Measurements from ENCODE around the gene TMC4. TPM values are rescaled to one million over a fixed set of nuclear protein-coding genes. Genes with fewer than 3 reads are reported as not detected.

The TMC4 gene, protein sequence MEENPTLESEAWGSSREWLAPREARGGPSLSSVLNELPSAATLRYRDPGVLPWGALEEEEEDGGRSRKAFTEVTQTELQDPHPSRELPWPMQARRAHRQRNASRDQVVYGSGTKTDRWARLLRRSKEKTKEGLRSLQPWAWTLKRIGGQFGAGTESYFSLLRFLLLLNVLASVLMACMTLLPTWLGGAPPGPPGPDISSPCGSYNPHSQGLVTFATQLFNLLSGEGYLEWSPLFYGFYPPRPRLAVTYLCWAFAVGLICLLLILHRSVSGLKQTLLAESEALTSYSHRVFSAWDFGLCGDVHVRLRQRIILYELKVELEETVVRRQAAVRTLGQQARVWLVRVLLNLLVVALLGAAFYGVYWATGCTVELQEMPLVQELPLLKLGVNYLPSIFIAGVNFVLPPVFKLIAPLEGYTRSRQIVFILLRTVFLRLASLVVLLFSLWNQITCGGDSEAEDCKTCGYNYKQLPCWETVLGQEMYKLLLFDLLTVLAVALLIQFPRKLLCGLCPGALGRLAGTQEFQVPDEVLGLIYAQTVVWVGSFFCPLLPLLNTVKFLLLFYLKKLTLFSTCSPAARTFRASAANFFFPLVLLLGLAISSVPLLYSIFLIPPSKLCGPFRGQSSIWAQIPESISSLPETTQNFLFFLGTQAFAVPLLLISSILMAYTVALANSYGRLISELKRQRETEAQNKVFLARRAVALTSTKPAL
- 0.52 to 1.0 TPM (median 0.94 TPM) in 5 replicates for total RNA-seq (2022; extraction: Qiagen RNA extraction)

DNA sequence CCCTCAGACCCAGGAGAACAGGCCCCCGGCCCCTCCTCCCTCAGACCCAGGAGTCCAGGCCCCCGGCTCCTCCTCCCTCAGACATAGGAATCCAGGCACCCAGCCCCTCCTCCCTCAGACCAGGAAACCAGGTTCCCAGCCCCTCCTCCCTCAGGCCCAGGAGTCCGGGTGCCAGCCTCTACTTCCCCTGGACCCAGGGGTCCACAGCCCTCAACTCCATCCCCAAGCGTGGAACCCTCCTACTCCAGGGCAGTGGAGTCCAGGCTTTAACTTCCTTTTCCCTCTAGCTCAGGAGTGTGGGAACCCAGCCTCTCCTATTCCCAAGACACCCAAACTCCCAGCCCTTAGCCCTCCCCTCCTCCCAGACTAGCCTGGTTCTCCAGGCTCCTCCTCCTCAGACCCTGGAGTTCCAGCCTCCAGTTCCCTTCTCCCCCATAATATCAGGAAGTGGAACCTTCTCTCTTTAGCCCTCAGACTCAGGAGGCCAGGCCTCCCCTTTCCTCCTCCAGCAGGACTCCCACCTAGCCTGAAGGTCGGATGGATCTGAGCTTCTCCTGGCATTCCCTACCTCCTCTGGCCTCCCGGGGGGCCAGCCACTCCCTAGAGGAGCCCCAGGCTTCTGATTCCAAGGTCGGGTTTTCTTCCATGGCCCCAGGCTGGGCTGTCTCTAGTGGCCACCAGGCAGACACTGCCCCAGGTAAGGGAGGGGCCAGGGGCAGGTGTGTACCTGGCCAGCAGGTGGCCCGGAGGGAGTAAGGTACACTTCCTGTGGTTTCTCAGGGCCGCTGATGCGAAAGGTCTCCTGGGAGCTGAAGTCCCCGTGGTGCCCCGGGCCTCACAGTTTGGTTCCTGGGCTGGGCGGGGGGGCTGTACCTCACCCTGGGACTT, at the start of gene TMC4:
Gene TMC4 (minus strand): TSS at position 690 of the 888 bp plus-strand sequence. CDS start 43 bp downstream, at position 647.

DNA sequence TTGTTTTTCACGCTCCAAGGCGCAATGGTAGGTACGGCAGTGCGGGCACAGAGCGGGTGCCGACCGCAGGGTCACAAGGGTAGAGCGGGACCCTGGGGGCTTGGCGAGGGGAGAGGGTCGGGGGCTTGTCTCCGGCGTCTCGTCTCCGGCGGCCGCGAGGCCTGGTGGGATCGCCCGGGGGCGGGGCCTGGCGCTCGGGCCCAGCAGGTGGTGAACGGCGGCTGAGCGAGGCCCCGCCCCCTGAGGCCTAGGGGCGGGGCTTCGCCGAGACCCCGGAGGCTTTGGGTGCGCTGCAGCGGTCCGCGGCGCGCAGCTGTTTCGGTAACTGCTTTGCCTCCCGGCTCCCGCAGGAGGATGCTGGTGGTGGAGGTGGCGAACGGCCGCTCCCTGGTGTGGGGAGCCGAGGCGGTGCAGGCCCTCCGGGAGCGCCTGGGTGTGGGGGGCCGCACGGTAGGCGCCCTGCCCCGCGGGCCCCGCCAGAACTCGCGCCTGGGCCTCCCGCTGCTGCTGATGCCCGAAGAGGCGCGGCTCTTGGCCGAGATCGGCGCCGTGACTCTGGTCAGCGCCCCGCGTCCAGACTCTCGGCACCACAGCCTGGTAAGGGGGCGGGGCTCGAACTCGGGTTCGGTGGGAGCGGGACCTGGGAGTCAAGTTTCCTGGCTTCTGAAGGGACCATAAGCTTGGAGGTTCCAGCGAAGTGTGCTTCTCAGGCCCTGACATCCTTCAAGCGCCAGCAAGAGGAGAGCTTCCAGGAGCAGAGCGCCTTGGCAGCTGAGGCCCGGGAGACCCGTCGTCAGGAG, 18.3 kb upstream of the TMC4 start, which contains the start of gene TSEN34:
Gene TSEN34 (plus strand): TSS at position 298 of the 800 bp plus-strand sequence. CDS start 57 bp downstream, at position 355.

DNA sequence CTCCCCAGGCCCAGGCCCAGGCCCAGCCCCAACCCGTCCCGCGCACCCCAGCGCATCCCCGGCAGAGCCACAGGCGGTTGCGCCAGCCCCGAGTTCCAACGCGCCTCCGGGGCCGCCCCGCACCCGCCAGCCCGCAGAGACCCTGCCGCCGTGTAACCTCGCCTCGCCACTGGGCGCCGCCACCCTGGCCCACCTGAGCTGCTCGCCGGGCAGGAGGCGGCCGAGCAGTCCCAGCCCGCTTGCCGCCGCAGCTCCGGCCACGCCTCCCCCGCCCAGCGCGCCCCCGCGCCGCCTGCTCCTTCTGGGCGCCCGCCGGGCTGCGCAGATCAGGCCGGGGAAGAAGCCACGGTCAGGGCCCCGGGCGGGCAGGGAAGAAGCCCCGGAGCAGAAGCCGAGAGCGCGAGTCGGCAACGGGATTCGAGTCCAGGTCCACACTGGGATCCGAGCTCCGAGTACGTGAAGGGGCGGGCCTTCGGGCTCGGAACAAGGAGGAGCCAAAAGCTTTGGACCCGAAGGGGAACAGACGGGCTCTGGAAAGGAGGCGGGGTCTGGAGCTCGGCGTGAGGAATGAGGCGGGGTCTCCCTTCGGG, 16.3 kb upstream of the TMC4 start, which contains the start of gene MBOAT7:
Gene MBOAT7 (minus strand): TSS at position 436 of the 590 bp plus-strand sequence. CDS start 1,072 bp downstream, outside the sequence.

GRCh38 chr19:54159352-54160181, 13.4 kb downstream of the TMC4 start, which contains the start of gene LENG1:
Gene LENG1 (minus strand): TSS chr19:54159721. CDS start chr19:54159695, 26 bp downstream.

DNA sequence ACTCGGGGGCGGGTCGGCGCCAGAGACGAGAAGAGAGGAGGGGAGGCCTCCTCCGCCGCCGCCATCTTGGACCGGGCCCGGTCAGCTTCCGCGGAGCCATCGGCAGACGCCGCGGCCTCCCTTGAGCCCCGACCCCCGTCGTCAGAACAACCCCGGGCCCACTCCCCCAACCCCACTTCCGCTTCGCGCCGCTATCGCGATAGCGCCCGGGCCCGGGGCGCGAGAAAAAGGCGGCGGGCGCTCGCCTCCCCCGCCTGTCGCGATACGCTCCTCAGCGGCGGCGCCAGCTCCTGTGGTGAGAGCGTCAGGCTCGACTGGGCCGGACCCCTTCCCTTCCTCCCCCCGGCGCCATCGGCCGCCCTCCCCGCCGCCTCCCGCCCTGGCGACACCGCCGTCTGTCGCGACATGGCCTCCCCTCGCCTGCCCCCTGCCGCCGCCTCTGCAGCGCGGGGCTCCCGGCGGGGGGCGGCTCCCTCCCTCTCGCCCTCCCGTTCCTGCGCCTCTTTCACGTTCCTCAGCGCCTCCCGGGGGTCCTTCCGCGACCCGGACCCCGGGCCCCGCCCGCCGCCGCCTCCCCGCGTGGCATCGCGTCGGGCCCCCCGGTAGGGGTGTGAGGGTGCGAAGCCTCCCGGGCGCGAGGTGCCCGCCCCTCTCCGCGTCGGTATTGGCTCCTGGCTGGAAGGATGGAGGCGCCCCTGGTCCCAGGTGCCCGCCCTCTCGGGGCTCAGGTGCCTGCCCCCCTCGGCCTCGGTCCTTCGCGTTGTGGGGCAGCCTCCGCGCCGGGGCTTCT, 35.1 kb downstream of the TMC4 start, which contains the start of gene CNOT3:
Gene CNOT3 (plus strand): TSS at position 64 of the 790 bp plus-strand sequence. CDS start 5,217 bp downstream, outside the sequence.

GRCh38 chr19:54115109-54116063, 57.6 kb downstream of the TMC4 start, which contains the start of the genes PRPF31 and TFPT:
Gene PRPF31 (plus strand): TSS chr19:54115754. CDS start chr19:54118279, 2,525 bp downstream.
Gene TFPT (minus strand): TSS chr19:54115657. CDS start chr19:54115269, 388 bp downstream.

Other genes starting within 250 kb of the TMC4 start
- gene CACNG8, start 210.2 kb downstream of the TMC4 start, total RNA-seq (2022; extraction: Qiagen RNA extraction), result 0.61 to 1.2 TPM (median 0.79 TPM) in 5 replicates
- 7.8 to 12.8 TPM (median 11.2 TPM) in 5 replicates for gene CACNG6, start 181.5 kb downstream of the TMC4 start, total RNA-seq (2022; extraction: Qiagen RNA extraction)
- 0.23 to 0.79 TPM (median 0.54 TPM) in 5 replicates for gene VSTM1, start 109.3 kb downstream of the TMC4 start, total RNA-seq (2022; extraction: Qiagen RNA extraction)
- not detected in 5 replicates for gene TARM1, start 91.8 kb downstream of the TMC4 start, total RNA-seq (2022; extraction: Qiagen RNA extraction)
- 0.15 to 0.33 TPM (median 0.27 TPM) in 5 replicates for gene OSCAR, start 72.4 kb downstream of the TMC4 start, total RNA-seq (2022; extraction: Qiagen RNA extraction)
- 219 to 268 TPM (median 245 TPM) in 5 replicates for gene NDUFA3, start 70.3 kb downstream of the TMC4 start, total RNA-seq (2022; extraction: Qiagen RNA extraction)
- 20.8 to 24.6 TPM (median 21.4 TPM) in 5 replicates for gene TFPT, start 57.5 kb downstream of the TMC4 start, total RNA-seq (2022; extraction: Qiagen RNA extraction)
- gene PRPF31, start 57.4 kb downstream of the TMC4 start, total RNA-seq (2022; extraction: Qiagen RNA extraction), result 108 to 130 TPM (median 123 TPM) in 5 replicates
- gene CNOT3, start 35.4 kb downstream of the TMC4 start, total RNA-seq (2022; extraction: Qiagen RNA extraction), result 44.6 to 68.1 TPM (median 61.7 TPM) in 5 replicates
- 7.5 to 8.8 TPM (median 7.8 TPM) in 5 replicates for gene LENG1, start 13.4 kb downstream of the TMC4 start, total RNA-seq (2022; extraction: Qiagen RNA extraction)
- gene MBOAT7, start 16.4 kb upstream of the TMC4 start, total RNA-seq (2022; extraction: Qiagen RNA extraction), result 97.0 to 169 TPM (median 161 TPM) in 5 replicates
- gene TSEN34, start 18.1 kb upstream of the TMC4 start, total RNA-seq (2022; extraction: Qiagen RNA extraction), result 77.5 to 116 TPM (median 107 TPM) in 5 replicates
- gene RPS9, start 27.7 kb upstream of the TMC4 start, total RNA-seq (2022; extraction: Qiagen RNA extraction), result 1,857 to 2,770 TPM (median 1,973 TPM) in 5 replicates
- gene LILRB3, start 49.8 kb upstream of the TMC4 start, total RNA-seq (2022; extraction: Qiagen RNA extraction), result 0.07 to 0.39 TPM (median 0.30 TPM) in 5 replicates
- 0.06 to 0.08 TPM in 2 of 5 replicates, not detected in the others for gene LILRA6, start 69.6 kb upstream of the TMC4 start, total RNA-seq (2022; extraction: Qiagen RNA extraction)
- 0.02 to 0.08 TPM (median 0.04 TPM) in 4 of 5 replicates, not detected in the other for gene LILRB5, start 84.1 kb upstream of the TMC4 start, total RNA-seq (2022; extraction: Qiagen RNA extraction)
- gene LILRB2, start 108.0 kb upstream of the TMC4 start, total RNA-seq (2022; extraction: Qiagen RNA extraction), result 0.06 to 0.15 TPM (median 0.08 TPM) in 5 replicates
- 0.13 TPM in 1 of 5 replicates, not detected in the others for gene LILRA5, start 140.0 kb upstream of the TMC4 start, total RNA-seq (2022; extraction: Qiagen RNA extraction)
- gene LILRA4, start 166.0 kb upstream of the TMC4 start, total RNA-seq (2022; extraction: Qiagen RNA extraction), result 0.09 TPM in 1 of 5 replicates, not detected in the others
- 0.04 to 0.21 TPM in 2 of 5 replicates, not detected in the others for gene LAIR1, start 191.8 kb upstream of the TMC4 start, total RNA-seq (2022; extraction: Qiagen RNA extraction)
- 0.12 to 0.13 TPM in 2 of 5 replicates, not detected in the others for gene TTYH1, start 242.3 kb upstream of the TMC4 start, total RNA-seq (2022; extraction: Qiagen RNA extraction)